ENCODE results near the gene ATF6B. TPM values are rescaled to one million over a fixed set of nuclear protein-coding genes. Genes with fewer than 3 reads are reported as not detected.

The ATF6B gene
- polyA plus RNA-seq (2013, experiment 1 of 2; ENCODE audit: insufficient read length): 68.5 TPM
- polyA plus RNA-seq (2013, experiment 2 of 2; ENCODE audit: insufficient read length): 62.2 TPM

- DNase-seq: peak; percentile 100
Measured at GRCh38 chr6:32127717-32128592, at the start of gene ATF6B. Gene ATF6B (minus strand): TSS chr6:32128246. CDS start chr6:32128207, 39 bp downstream.

DNA sequence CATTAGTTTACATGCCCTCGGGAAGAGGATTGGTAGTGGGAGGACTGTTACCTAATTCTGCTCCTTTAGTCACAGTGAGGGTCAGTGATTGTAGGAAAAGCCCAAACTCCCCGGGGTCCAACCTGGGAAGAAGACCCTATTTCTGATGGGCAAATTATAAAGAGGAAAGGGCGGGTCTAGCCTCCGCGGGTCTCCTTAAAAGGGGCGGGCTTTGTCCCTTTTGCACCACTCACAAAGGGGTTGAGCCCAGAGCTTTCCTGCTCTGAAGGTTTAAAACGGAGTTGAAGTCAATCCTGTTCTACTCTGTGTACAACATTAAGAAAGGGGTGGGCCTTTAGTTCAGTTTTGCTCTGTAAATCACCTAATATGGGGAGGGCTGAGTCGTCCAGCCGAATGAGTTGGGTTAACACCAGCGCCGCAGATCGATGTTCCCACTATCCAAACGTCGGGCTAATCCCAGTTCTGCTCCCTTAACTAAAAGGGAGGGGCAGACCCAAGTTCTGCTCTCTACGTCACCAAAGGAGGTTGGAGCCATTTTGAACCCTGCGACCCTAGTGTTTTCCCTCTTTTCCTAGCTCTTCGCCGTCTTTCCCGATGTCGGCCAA, 49.2 kb upstream of the ATF6B start:
- DNase-seq: peak; percentile 42

DNA sequence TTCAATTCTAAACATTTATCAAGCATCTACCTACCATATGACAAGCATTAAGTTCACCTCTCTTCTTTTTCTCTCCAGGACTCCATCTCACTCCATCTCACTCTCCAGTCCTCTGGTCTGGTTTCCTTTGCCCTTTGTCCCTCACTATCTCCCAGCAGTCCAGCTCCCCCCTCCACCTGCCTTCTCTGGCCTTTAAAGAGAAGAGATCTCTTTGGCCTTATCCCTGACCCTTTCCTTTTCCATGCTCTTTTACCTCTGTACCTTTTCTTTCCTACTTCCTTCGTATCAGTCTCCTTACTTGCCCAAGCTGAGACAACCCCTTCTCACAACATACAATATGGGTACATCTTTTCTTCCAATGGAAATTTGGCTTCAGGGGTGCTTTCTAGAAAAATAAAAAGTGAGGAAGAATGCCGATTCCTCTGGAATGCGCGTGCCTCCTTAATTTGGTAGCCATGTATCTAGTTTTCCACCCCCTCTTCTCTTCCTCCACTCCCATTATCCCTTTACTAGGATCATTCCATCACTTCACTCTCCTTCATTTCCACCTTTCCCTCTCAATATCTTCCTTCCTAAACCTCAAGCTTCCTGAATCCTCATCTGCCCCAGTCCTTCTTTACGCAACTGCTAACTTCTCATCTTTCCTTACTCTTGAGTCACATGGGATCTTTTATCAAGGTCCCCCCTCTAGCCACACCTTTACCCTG, 48.6 kb upstream of the ATF6B start:
- DNase-seq: no peak

DNA sequence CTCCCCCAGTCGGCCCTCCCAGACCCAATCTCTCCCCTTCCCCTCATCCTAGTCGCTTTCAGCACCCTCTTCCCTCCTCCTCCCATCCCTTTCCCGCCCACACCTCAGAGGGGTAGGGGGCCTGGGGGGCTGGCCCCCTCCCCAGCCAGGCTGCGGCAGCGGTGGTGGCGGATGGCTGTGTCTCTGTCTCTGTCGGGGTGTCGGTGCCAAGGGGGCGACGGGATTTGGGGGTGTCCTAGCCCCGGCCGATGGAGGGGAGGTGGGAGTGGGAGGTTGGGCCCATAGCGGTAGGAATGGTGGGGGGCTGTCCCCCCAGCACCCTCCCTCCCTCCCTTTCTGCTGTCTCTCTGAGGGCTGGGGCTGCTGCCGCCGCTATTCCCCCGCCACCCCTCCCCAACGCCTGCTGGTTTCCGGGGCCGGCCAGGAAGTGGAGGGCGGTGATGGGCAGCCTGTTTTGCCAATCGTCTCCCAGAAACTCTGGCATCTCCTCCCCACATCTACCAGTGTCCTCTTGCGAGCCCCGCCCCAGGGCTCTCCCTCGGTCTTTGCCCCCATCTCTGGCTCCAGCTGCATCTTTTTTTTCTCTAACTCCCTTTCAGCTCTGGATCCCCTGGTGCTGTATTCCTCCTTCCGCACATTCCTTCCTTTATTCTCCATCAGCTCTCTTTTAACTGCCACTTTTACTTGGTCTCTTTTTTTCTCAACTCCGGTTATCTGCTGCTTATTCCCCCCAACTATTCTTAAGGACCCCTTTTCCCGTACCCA, 47.8 kb upstream of the ATF6B start, which contains the start of gene AGPAT1:
Gene AGPAT1 (minus strand): TSS at position 374 of the 765 bp plus-strand sequence. CDS start 4,588 bp downstream, outside the sequence.
- peak; percentile 98 for DNase-seq

DNA sequence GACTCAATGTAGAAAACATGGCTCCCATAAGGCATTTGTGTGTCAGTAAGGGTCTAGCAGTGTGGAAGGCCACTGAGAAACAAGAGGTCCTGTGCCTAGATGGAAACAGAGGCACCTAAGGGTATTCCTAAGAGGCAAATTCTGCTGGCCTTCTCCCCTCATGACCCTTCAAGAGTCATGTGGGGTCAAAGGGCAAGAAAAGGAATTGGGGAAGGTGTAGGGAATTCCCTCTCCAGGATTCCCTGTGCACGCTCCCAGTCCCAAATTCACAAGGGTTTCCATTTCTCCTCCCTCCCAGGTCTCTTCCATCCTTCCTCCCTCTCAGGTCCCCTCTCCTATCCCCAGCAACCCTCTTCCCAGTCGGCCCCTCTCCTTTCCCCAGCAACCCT, 47.3 kb upstream of the ATF6B start:
- no peak for DNase-seq

DNA sequence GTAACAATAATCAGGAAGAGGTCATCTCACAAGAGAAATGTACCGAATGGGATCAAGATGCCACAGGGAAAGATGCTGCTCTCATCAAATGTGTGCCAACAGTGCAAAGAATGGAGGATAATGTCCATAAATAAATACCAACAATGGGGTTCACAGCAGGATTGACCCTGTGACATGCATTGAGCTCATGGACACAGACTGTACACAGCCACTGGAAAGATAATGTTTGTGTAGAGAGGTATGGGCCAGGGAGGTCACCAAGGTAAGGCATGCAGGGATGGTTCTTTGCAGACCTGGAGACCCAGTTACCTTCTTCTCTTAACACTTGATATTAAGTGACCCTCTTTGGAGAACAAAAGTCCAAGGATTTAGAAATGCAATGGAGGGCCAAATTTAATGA, 46.4 kb upstream of the ATF6B start:
- no peak for DNase-seq

GRCh38 chr6:32173051-32173727, 45.1 kb upstream of the ATF6B start:
- no peak for DNase-seq

GRCh38 chr6:32171234-32171633, 43.2 kb upstream of the ATF6B start:
- DNase-seq: no peak

DNA sequence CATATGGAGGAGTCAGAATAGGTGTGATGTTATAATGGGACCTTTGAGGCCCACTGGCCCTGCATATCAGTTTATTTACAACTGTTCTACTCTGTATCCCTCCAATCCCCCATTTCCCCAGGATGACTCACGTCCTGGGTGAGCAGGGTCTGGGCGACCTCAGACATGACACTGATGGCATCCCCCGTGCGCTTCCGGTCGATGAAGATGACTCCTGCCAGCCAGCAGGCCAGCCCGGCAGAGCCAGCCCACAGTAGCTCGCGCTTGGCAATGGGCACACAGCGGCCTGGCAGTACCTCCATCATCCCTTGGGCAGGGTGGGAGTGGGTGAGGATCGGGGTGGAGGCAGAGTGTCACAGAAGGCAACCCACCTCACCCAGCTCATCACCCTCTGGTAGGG, 42.2 kb upstream of the ATF6B start:
- no peak for DNase-seq

GRCh38 chr6:32168807-32169591, 41.0 kb upstream of the ATF6B start:
- peak; percentile 37 for DNase-seq

- no peak for DNase-seq
Measured at GRCh38 chr6:32168350-32168749, 40.3 kb upstream of the ATF6B start.

DNA sequence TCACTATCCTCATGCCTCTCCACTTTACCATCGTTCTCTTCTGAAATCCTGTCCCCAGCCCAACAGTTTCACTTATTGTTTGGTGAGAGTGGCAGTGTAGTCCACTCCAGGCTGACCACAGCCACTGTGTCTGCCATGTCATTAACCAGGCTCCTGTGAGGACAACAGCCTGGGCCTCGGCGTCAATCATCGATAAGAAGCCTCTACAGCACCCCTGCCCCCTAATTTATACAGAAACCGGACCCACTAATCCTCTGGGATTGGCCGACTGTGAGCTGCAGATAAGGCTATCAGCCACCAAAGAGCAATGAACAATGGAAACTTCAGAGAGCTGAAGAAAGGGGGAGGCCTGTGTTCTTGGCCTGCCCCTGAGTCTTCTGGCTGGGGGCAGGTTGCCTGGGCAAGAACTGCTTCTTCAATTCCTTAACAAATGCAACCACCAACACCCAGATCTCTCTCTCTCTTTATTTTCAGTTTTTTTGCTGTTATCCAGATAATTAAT, 39.8 kb upstream of the ATF6B start:
- DNase-seq: no peak

- no peak for DNase-seq
Measured at GRCh38 chr6:32167154-32167760, 39.2 kb upstream of the ATF6B start.

GRCh38 chr6:32166411-32167061, 38.5 kb upstream of the ATF6B start:
- no peak for DNase-seq

DNA sequence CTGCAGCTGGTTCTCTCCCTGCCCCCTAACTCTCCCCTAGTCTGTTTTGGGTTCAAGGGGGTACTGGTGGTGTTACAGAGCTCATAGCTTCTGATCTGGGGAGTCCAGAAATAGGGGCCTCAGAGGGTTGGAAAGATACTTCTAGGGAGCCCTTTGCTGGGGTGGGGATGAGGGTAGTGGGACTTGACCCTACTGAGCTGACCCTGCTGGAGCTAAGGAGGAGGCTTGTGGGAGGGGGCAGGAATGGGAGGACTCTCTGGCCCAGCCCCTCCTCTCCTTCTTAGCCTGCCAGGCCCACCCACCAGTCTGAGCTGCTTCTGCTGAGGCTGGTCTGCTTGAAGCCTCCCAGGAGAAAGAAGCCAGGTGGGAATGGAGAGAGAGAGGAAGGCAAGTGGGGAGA, 36.2 kb upstream of the ATF6B start, which contains the start of gene EGFL8:
Gene EGFL8 (plus strand): TSS at position 301 of the 400 bp plus-strand sequence. CDS start 1,571 bp downstream, outside the sequence.
- no peak for DNase-seq

DNA sequence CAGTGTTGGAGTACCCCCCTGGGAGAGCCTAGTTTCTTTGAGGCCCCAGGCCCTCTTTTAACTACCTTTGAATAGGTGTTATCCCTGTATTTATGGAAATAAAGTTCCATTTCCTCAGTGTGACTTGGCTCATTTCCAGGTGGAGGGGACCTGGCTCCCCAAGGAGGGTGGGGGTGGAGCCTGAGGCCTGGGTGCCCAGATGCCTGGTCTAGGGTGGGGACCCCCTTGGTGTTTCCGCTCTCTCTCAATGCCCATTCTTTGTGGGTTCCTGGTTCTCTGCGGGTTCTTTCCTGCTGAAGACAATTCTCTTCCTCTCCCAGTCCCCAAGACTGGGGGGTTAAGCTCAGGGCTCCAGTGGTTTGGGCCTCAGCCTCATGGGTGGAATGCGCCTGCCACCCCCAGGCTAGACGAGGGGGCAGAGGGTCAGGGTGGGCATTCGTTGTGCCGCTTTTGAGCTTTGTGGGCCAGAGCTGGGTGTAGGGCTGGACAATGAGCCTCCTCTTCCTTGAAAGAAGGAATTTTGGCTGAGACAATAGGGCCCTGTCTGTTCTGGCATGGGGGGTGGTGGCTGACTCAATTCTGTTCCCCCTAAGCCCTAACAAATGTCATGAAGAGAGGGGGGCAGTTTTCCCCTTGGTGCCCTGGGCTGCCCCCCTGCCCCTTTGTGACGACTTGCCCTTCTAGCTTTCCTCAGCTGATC, 35.7 kb upstream of the ATF6B start:
- no peak for DNase-seq

DNA sequence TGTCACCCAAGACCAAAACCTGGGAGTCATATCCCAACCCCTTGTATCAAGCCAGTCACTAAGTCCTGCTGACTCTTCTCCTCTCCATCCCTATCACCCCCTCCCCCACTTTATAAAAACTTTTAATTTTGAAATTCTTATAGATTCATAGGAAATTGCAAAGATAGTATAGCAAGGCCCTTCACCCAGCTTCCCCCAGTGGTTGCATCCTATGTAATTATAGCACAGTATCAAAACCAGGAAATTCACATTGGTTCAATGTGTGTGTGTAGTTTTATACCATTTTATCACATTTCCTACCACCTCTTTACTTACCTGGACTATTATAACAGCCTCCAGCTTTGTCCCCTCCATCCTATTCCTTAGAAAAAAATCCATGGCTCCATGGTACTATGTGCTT, 30.0 kb upstream of the ATF6B start:
- no peak for DNase-seq

DNA sequence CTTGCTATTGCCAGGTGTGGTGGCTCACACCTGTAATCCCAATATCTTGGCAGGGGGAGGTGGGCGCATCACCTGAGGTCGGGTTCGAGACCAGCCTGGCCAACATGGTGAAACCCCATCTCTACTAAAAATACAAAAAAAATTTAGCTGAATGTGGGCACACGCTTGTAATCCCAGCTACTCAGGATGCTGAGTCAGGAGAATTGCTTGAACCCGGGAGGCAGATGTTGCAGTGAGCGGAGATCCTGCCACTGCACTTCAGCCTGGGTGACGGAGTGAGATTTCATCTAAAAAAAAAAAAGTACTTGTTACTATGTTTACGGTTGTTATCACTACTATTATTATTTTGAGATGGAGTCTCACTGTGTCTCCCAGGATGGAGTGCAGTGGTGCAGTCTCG, 28.8 kb upstream of the ATF6B start:
- DNase-seq: no peak

Data from fibroblast of skin of abdomen (primary cell).